NB4 (cell line): ENCODE data around the gene OSBPL10.

Experiments used
- MYC ChIP-seq: IDR thresholded peaks from 2 replicates; pipeline ENCODE4 v1.6.1; 2011; ENCODE audit warnings: low read depth, low read length
- POLR2A ChIP-seq: IDR thresholded peaks from 2 replicates; pipeline ENCODE4 v1.6.1; 2011; ENCODE audit warnings: mild to moderate bottlenecking; ENCODE audit not compliant: insufficient read length; ENCODE audit errors: extremely low read depth
- TF ChIP-seq, protein P1 (sequence below): IDR thresholded peaks from one replicate; pipeline ENCODE4 v1.5.1; 2012; ENCODE audit warnings: low read depth, low read length
- TF ChIP-seq, protein P2 (sequence below): IDR thresholded peaks from 2 replicates; pipeline ENCODE4 v1.6.1; 2011; ENCODE audit warnings: low read depth, low read length

DNA sequence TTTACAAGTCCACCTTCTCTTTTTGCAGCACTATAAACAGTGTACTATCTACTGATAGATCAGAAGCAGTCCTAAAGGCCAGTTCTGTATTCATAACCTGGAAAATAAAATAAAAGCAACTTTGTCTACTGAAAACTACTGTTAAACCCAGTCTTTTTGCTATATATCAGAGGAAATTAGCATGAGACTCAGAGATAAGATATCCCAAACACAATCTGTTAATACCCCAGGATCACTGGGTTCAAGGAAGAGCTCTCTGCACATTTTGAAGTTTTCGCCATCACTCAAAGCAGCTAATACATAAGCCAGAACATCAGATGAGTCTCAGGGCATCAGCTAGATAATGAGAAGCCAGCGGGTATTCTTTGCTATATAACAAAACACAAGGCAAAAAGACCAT lies 21.8 kb downstream of the OSBPL10 start:
- TF ChIP-seq, protein P1, sequence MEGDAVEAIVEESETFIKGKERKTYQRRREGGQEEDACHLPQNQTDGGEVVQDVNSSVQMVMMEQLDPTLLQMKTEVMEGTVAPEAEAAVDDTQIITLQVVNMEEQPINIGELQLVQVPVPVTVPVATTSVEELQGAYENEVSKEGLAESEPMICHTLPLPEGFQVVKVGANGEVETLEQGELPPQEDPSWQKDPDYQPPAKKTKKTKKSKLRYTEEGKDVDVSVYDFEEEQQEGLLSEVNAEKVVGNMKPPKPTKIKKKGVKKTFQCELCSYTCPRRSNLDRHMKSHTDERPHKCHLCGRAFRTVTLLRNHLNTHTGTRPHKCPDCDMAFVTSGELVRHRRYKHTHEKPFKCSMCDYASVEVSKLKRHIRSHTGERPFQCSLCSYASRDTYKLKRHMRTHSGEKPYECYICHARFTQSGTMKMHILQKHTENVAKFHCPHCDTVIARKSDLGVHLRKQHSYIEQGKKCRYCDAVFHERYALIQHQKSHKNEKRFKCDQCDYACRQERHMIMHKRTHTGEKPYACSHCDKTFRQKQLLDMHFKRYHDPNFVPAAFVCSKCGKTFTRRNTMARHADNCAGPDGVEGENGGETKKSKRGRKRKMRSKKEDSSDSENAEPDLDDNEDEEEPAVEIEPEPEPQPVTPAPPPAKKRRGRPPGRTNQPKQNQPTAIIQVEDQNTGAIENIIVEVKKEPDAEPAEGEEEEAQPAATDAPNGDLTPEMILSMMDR: no peak
- TF ChIP-seq, protein P2, sequence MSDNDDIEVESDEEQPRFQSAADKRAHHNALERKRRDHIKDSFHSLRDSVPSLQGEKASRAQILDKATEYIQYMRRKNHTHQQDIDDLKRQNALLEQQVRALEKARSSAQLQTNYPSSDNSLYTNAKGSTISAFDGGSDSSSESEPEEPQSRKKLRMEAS: no peak
- no peak for TF ChIP-seq POLR2A
- TF ChIP-seq MYC: no peak
